Lower leg skin (tissue), 4 donors: ENCODE data around the gene ANKRD13B. TPM values are rescaled to one million over a fixed set of nuclear protein-coding genes. Genes with fewer than 3 reads are reported as not detected.
A peak's percentile ranks its signal among the peaks of the same experiment; 100 is the strongest.

Source experiments
- DNase-seq, 2 donors: peaks; one replicate each; pipeline ENCODE4 v3.0.0-alpha.2; 2019; ENCODE audit warnings: low spot score in 2 of 2
- H3K4me3 ChIP-seq: fragments of 200-600 bp; sonication (generic); 2 replicates; pipeline ENCODE4 v1.5.1; 2017; ENCODE audit warnings: mild to moderate bottlenecking, low read depth; ENCODE audit not compliant: poor library complexity, severe bottlenecking
- CTCF ChIP-seq, 3 donors: fragments of 450-650 bp; IDR thresholded peaks; one replicate each; pipeline ENCODE4 v1.5.1; 2016; ENCODE audit warnings: antibody characterized with exemption in 3 of 3, mild to moderate bottlenecking in 3 of 3, moderate library complexity in 2 of 3
- POLR2A ChIP-seq, 2 donors: fragments of 450-650 bp; IDR thresholded peaks; one replicate each; pipeline ENCODE4 v1.6.1; 2016 to 2017; ENCODE audit warnings: antibody characterized with exemption in 2 of 2, mild to moderate bottlenecking in 1 of 2, moderate library complexity in 1 of 2
- WGBS, 2 donors: methylation state at CpG; one replicate each; pipeline ENCODE4 v1.1.5; 2018; 5-methylcytosine and 5-hydroxymethylcytosine counted together
- intact Hi-C: fragments of 100-400 bp; cut with DNase I; formaldehyde crosslinking; loops from one replicate; pipeline ENCODE4 v1.15.0; 2023; ENCODE audit warnings: low total_unique reads
- total RNA-seq, 4 donors: library from RNA; depleted of rRNA; stranded (reverse); fragments of >200 nt; gene quantifications; one replicate each; pipeline ENCODE4 v1.1.0, GENCODE V29; 2016

ANKRD13B gene
- total RNA-seq, 4 donors from 2014 or later, result 8.1 to 18.8 (median 11.7) TPM

- H3K4me3 ChIP-seq, result no peak overlapping the region
- intact Hi-C loops, result no loop called here
- peak in 1 of 2 donors; percentile 76 for DNase-seq
- WGBS, 2 donors, result 76 to 90% methylated on average over 6 of the region's 6 CpGs
- TF ChIP-seq POLR2A (IDR thresholded peaks at IDR 0.05) (no peak), CTCF (IDR thresholded peaks at IDR 0.05) (no peak)
Observed at GRCh38 chr17:29571486-29571882, 21.4 kb upstream of the ANKRD13B start.

- DNase-seq, result peak; percentile 15 to 86
- no peak overlapping the region for H3K4me3 ChIP-seq
- 49 to 65% methylated on average over 27 to 28 of the region's 30 CpGs for WGBS, 2 donors
- intact Hi-C loops, result no loop called here
- TF ChIP-seq POLR2A (IDR thresholded peaks at IDR 0.05) (no peak), CTCF (IDR thresholded peaks at IDR 0.05) (no peak)
Observed at GRCh38 chr17:29571883-29572681, 20.9 kb upstream of the ANKRD13B start.

GRCh38 chr17:29572691-29573557, 20.0 kb upstream of the ANKRD13B start:
- intact Hi-C loops, result no loop called here
- no peak overlapping the region for H3K4me3 ChIP-seq
- DNase-seq, result peak; percentile 29 to 92
- TF ChIP-seq POLR2A (IDR thresholded peaks at IDR 0.05) (no peak), CTCF (IDR thresholded peaks at IDR 0.05) (no peak)
- 40 to 55% methylated on average over 42 to 53 of the region's 62 CpGs for WGBS, 2 donors

GRCh38 chr17:29573558-29573869, 19.4 kb upstream of the ANKRD13B start:
- peak in 1 of 2 donors; percentile 79 for DNase-seq
- intact Hi-C loops, result no loop called here
- TF ChIP-seq POLR2A (IDR thresholded peaks at IDR 0.05), result no peak
- TF ChIP-seq CTCF (IDR thresholded peaks at IDR 0.05), result no peak
- 88 to 89% methylated on average over 6 of the region's 6 CpGs for WGBS, 2 donors
- no peak overlapping the region for H3K4me3 ChIP-seq

- DNase-seq, result peak in 1 of 2 donors; percentile 70
- no peak overlapping the region for H3K4me3 ChIP-seq
- WGBS, 2 donors, result 82 to 92% methylated on average over 14 of the region's 14 CpGs
- TF ChIP-seq CTCF (IDR thresholded peaks at IDR 0.05), result no peak
- no peak for TF ChIP-seq POLR2A (IDR thresholded peaks at IDR 0.05)
- intact Hi-C loops, result no loop called here
Observed at GRCh38 chr17:29573871-29574731, 18.8 kb upstream of the ANKRD13B start.
